Spleen (tissue), 11 donors: ENCODE measurements around the gene SYNCRIP. TPM values are rescaled to one million over a fixed set of nuclear protein-coding genes. Genes with fewer than 3 reads are reported as not detected.

Experiments used
- DNase-seq: peaks from one replicate; pipeline ENCODE4 v3.0.0-alpha.2; 2020
- H3K27ac ChIP-seq, 8 donors: fragments of 200-600 bp; sonication (generic) in 7 of 8; 1 replicate in 4 of 8; 2 replicates in 4 of 8; pipeline versions ENCODE4 v1.5.0 to v1.8.0; 2016 to 2021; ENCODE audit warnings: inconsistent platforms in 4 of 8, mild to moderate bottlenecking in 4 of 8, moderate library complexity in 1 of 8
- H3K27me3 ChIP-seq, 7 donors: fragments of 200-600 bp; sonication (generic) in 6 of 7; replicated peaks in 1 of 7; 1 replicate in 4 of 7; 2 replicates in 3 of 7; pipeline versions ENCODE4 v1.5.0 to v1.8.0; 2016 to 2021; ENCODE audit warnings: inconsistent platforms in 3 of 7, mild to moderate bottlenecking in 1 of 7
- H3K36me3 ChIP-seq, 6 donors: fragments of 200-600 bp; sonication (generic) in 5 of 6; 1 replicate in 4 of 6; 2 replicates in 2 of 6; pipeline versions ENCODE4 v1.5.0 to v1.8.0; 2016 to 2021; ENCODE audit warnings: inconsistent platforms in 2 of 6
- H3K4me1 ChIP-seq, 6 donors: fragments of 200-600 bp; sonication (generic) in 5 of 6; 1 replicate in 3 of 6; 2 replicates in 3 of 6; pipeline versions ENCODE4 v1.5.0 to v1.8.0; 2016 to 2021; ENCODE audit warnings: inconsistent platforms in 3 of 6
- H3K4me3 ChIP-seq, 8 donors: fragments of 200-600 bp; sonication (generic) in 7 of 8; 1 replicate in 4 of 8; 2 replicates in 4 of 8; pipeline versions ENCODE4 v1.5.0 to v1.8.0; 2016 to 2021; ENCODE audit warnings: inconsistent platforms in 4 of 8, mild to moderate bottlenecking in 4 of 8, moderate library complexity in 2 of 8
- H3K9me3 ChIP-seq, 8 donors: fragments of 200-600 bp; sonication (generic) in 7 of 8; 1 replicate in 4 of 8; 2 replicates in 4 of 8; pipeline versions ENCODE4 v1.5.0 to v1.8.0; 2016 to 2021; ENCODE audit warnings: inconsistent platforms in 4 of 8
- CTCF ChIP-seq, 11 experiments: fragments of 200-600 bp in 7 of 11; fragments of 450-650 bp in 4 of 11; sonication (generic) in 4 of 11; IDR thresholded peaks in 8 of 11; conservative IDR thresholded peaks in 3 of 11; 1 replicate in 7 of 11; 2 replicates in 4 of 11; pipeline versions ENCODE4 v1.4.0 to v1.8.0; 2016 to 2021; ENCODE audit warnings: antibody characterized with exemption in 11 of 11, inconsistent platforms in 4 of 11, mild to moderate bottlenecking in 1 of 11
- POLR2A ChIP-seq, 3 donors: fragments of 450-650 bp; IDR thresholded peaks; one replicate each; pipeline ENCODE4 v1.5.1; 2017; ENCODE audit warnings: antibody characterized with exemption in 3 of 3, mild to moderate bottlenecking in 1 of 3
- POLR2AphosphoS5 ChIP-seq, 3 donors: sonication (generic); formaldehyde crosslinking; IDR thresholded peaks; one replicate each; pipeline ENCODE4 v1.5.1; 2017; ENCODE audit warnings: antibody characterized with exemption in 3 of 3
- WGBS, 5 donors: extraction: QIAGEN DNeasy Blood & Tissue Kit in 3 of 5; methylation state at CpG; one replicate each; pipeline versions ENCODE4 v1.1.5 to v1.1.7; 2013 to 2018; 5-methylcytosine and 5-hydroxymethylcytosine counted together
- intact Hi-C: fragments of 100-400 bp; cut with DNase I; formaldehyde crosslinking; loops from one replicate; pipeline ENCODE4 v1.15.0; 2023; ENCODE audit warnings: low total_unique reads
- polyA plus RNA-seq, 3 donors: library from polyadenylated mRNA; stranded (reverse); fragments of 200-250 nt; gene quantifications; one replicate each; pipeline ENCODE4 v1.2.1, GENCODE V29; 2013
- total RNA-seq, 7 donors: library from RNA; depleted of rRNA in 3 of 7; stranded (reverse); fragments of >200 nt in 3 of 7; fragmentation: NEBNext Ultra II Directional in 4 of 7; extraction: Animal tissue kit (Norgen Biotek cat#: 25700) in 4 of 7; gene quantifications; one replicate each; pipeline versions ENCODE4 v1.1.0 to v1.2.1, GENCODE V29; 2016 to 2021
- donor health status: healthy with polysubstance abuse.
- donor health status: DM: no; HTN: no; CAD: no; lungs with moderate emphysema.
- donor health status: DM: no; HTN: no; CAD: no.
- donor health status: Bipolar disorder and iron deficiency.
- donor health status: healthy.
- donor health status: DM: no; HTN: no; CAD: no.
- donor health status: DM: yes; HTN: yes; CAD: no.

Gene SYNCRIP
- total and polyA plus RNA-seq, 10 donors: 21.2 to 92.1 (median 69.2) TPM

GRCh38 chr6:85677234-85677956 lies 34.7 kb upstream of the SYNCRIP start:
- peak in 3 of 11 experiments; percentile 14 to 20 (median 16) for TF ChIP-seq CTCF (IDR thresholded peaks at IDR 0.05 in 8 of 11, conservative IDR thresholded peaks at IDR 0.05 in 3 of 11)
- TF ChIP-seq POLR2AphosphoS5 (IDR thresholded peaks at IDR 0.05): no peak
- TF ChIP-seq POLR2A (IDR thresholded peaks at IDR 0.05): no peak
- intact Hi-C loops: loop anchor here (10.0 kb wide), 1 partner anchor 83 kb away; the partner anchor contains the start of gene SNX14
- DNase-seq: no peak
- peaks cover 24 to 70% (median 46%) of the 10 kb centered on the region in 6 donors for H3K4me1 ChIP-seq
- H3K27me3 ChIP-seq: no peaks in the 10 kb centered on the region
- peak overlapping the region; percentile 61 to 87 (median 80) for H3K4me3 ChIP-seq
- WGBS, 5 donors: 0 to 1% (median 0%) methylated on average over 12 of the region's 12 CpGs
- peak overlapping the region in 7 of 8 donors; percentile 89 to 97 (median 95) for H3K27ac ChIP-seq
- H3K9me3 ChIP-seq: peaks cover 0 to 2% (median 0%) of the 10 kb centered on the region in 8 donors
- H3K36me3 ChIP-seq: peaks cover 0 to 25% (median 0%) of the 10 kb centered on the region in 6 donors

- intact Hi-C loops: loop anchor here (10.0 kb wide), 1 partner anchor 81 kb away; the partner anchor contains the start of gene SNX14
- no peak for TF ChIP-seq POLR2A (IDR thresholded peaks at IDR 0.05)
- no peak for TF ChIP-seq POLR2AphosphoS5 (IDR thresholded peaks at IDR 0.05)
- TF ChIP-seq CTCF (IDR thresholded peaks at IDR 0.05 in 8 of 11, conservative IDR thresholded peaks at IDR 0.05 in 3 of 11): no peak
- peak overlapping the region in 5 of 8 donors; percentile 27 to 97 (median 95) for H3K27ac ChIP-seq
Measured at GRCh38 chr6:85676086-85676729, 33.5 kb upstream of the SYNCRIP start.

GRCh38 chr6:85675030-85675819 lies 32.5 kb upstream of the SYNCRIP start:
- TF ChIP-seq POLR2A (IDR thresholded peaks at IDR 0.05) (no peak), CTCF (IDR thresholded peaks at IDR 0.05 in 8 of 11, conservative IDR thresholded peaks at IDR 0.05 in 3 of 11) (no peak), POLR2AphosphoS5 (IDR thresholded peaks at IDR 0.05) (no peak)
- H3K9me3 ChIP-seq: no peaks in the 10 kb centered on the region
- peak overlapping the region in 3 of 8 donors; percentile 52 to 97 (median 96) for H3K27ac ChIP-seq
- no peaks in the 10 kb centered on the region for H3K27me3 ChIP-seq
- H3K36me3 ChIP-seq: peaks cover 0 to 27% (median 0%) of the 10 kb centered on the region in 6 donors
- H3K4me1 ChIP-seq: peaks cover 25 to 80% (median 54%) of the 10 kb centered on the region in 6 donors
- intact Hi-C loops: loop anchor here (10.0 kb wide), 1 partner anchor 80 kb away; the partner anchor contains the start of gene SNX14
- no peak for DNase-seq
- H3K4me3 ChIP-seq: peak overlapping the region in 4 of 8 donors; percentile 74 to 87 (median 82)
- WGBS, 5 donors: 71 to 85% (median 82%) methylated on average over 4 of the region's 4 CpGs

More at GRCh38 chr6:85676086-85676729, 33.5 kb upstream of the SYNCRIP start:
- Histone ChIP-seq H3K4me3 (peak overlapping the region; percentile 61 to 87 (median 80)), H3K9me3 (no peaks in the 10 kb centered on the region), H3K27me3 (no peaks in the 10 kb centered on the region), H3K36me3 (peaks cover 0 to 27% (median 0%) of the 10 kb centered on the region in 6 donors), H3K4me1 (peaks cover 24 to 75% (median 47%) of the 10 kb centered on the region in 6 donors)
- 7 to 22% (median 10%) methylated on average over 6 of the region's 6 CpGs for WGBS, 5 donors
- no peak for DNase-seq
